Kidney epithelial cell (primary cell): ENCODE measurements around the gene ROCK2. TPM values are rescaled to one million over a fixed set of nuclear protein-coding genes. Genes with fewer than 3 reads are reported as not detected.

Source experiments
- DNase-seq: peaks from one replicate; pipeline ENCODE4 v3.0.0-alpha.2; 2010; ENCODE audit warnings: low read depth
- H3K27me3 ChIP-seq: 2 replicates; pipeline ENCODE4 v1.6.0; 2011; ENCODE audit warnings: low read length; ENCODE audit not compliant: control insufficient read depth, insufficient read depth
- H3K36me3 ChIP-seq: 2 replicates; pipeline ENCODE4 v1.5.1; 2011; ENCODE audit warnings: low read length; ENCODE audit not compliant: control insufficient read depth, insufficient read depth
- H3K4me3 ChIP-seq: 2 replicates; pipeline ENCODE4 v1.5.1; 2011; ENCODE audit warnings: low read depth, mild to moderate bottlenecking, control low read depth, low read length
- total RNA-seq: library from RNA; depleted of rRNA; stranded (reverse); fragments of >200 nt; gene quantifications from 2 replicates; pipeline ENCODE4 v1.2.3, GENCODE V29; 2015
- TF ChIP-seq, protein P1 (sequence below): IDR thresholded peaks from 2 replicates; pipeline ENCODE4 v1.5.1; 2011; ENCODE audit warnings: mild to moderate bottlenecking, moderate library complexity, low read length, control low read depth, inconsistent platforms; ENCODE audit not compliant: insufficient read depth, poor library complexity, severe bottlenecking

The ROCK2 gene
- total RNA-seq, 1 donor from 2014 or later, result 26.4 TPM

DNA sequence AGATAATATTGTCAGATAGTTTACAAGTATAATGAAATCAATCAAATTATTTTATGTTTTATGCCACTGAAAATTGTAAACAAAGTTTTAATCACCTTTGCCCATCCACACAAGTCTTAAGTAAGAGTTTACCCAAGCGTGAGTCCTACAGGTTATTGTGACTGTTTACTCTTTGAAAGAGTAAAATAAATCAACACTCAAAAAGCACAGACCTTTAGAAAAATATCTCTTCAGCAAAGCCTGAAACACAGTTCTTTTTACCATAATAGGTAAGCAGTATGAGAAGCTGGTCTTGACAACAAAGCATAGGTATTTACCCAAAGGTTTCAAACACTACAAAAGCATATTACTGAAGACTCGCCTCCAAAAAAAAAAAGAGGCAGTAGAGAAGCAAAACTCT, 3.7 kb downstream of the ROCK2 start:
- TF ChIP-seq, protein P1, sequence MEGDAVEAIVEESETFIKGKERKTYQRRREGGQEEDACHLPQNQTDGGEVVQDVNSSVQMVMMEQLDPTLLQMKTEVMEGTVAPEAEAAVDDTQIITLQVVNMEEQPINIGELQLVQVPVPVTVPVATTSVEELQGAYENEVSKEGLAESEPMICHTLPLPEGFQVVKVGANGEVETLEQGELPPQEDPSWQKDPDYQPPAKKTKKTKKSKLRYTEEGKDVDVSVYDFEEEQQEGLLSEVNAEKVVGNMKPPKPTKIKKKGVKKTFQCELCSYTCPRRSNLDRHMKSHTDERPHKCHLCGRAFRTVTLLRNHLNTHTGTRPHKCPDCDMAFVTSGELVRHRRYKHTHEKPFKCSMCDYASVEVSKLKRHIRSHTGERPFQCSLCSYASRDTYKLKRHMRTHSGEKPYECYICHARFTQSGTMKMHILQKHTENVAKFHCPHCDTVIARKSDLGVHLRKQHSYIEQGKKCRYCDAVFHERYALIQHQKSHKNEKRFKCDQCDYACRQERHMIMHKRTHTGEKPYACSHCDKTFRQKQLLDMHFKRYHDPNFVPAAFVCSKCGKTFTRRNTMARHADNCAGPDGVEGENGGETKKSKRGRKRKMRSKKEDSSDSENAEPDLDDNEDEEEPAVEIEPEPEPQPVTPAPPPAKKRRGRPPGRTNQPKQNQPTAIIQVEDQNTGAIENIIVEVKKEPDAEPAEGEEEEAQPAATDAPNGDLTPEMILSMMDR, result no peak
- H3K4me3 ChIP-seq, result no peak overlapping the region
- DNase-seq, result no peak
- H3K36me3 ChIP-seq, result no peaks in the 10 kb centered on the region
- H3K27me3 ChIP-seq, result no peaks in the 10 kb centered on the region

DNA sequence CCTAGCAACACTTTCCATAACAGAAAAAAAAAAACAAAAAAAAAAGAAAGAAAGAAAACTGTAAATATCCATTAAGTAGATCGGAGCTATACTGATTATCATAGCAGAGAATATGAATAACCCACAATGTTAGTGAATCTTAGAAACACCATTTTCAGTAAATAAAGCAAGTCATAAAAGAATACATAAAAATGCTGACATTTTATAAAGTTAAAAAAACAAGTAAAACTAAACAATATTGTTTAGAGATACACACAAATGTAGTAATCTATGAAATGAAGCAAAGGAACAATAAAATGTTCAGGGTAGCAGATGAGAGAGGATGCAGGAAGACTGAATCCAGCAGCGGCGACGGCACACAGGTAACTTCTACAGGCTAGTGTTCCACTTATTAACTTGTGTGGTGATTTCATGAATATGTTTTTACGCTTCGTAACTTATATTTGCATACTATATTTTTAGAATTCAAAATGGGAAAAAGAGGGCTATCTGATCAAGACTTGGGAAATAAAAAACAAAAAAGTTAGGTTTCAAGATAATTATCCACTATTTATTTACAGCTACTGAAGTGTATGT, 4.8 kb downstream of the ROCK2 start:
- Histone ChIP-seq H3K4me3 (no peak overlapping the region), H3K27me3 (no peaks in the 10 kb centered on the region)

DNA sequence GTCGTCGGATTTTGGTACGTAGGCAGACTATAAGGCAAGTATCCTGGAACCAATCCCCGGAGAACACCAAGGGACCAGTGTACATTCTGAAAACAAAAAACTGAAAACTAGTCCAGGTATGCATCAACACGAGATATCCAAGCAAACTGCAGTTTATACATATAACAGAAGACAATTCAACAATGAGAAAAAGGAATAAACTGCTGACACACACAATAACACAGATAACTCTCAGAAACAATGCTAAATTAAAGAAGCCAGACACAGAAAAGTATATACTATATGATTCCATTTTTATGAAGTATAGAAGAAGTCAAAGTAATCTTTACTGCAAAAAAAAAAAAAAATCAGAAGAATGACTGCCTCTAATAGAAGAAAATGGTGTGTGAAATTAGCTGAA, 5.9 kb downstream of the ROCK2 start:
- no peak for DNase-seq
- no peaks in the 10 kb centered on the region for H3K36me3 ChIP-seq
- no peak overlapping the region for H3K4me3 ChIP-seq
- no peaks in the 10 kb centered on the region for H3K27me3 ChIP-seq
- TF ChIP-seq, protein P1, result no peak

More for the DNA sequence above, 4.8 kb downstream of the ROCK2 start:
- H3K36me3 ChIP-seq, result no peaks in the 10 kb centered on the region
- TF ChIP-seq, protein P1, result no peak
- DNase-seq, result no peak

DNA sequence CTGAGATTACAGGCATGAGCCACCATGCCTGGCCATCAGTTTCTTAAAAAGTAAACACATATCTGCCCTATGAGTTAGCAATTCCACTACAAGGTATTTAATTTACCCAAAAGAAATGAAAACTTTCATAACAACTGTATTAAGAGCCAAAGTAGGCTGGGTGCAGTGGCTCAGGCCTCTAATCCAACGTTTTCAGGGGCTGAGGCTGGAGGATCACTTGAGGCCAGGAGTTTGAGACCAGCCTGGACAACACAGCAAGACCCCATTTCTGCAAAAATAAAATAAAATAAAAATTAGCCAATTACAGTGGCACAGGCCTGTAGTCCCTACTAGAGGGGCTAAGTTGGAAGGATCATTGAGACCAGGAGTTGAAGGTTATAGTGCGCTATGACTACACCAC, 6.5 kb downstream of the ROCK2 start:
- Histone ChIP-seq H3K4me3 (no peak overlapping the region), H3K36me3 (no peaks in the 10 kb centered on the region), H3K27me3 (no peaks in the 10 kb centered on the region)
- TF ChIP-seq, protein P1, result no peak
- no peak for DNase-seq

DNA sequence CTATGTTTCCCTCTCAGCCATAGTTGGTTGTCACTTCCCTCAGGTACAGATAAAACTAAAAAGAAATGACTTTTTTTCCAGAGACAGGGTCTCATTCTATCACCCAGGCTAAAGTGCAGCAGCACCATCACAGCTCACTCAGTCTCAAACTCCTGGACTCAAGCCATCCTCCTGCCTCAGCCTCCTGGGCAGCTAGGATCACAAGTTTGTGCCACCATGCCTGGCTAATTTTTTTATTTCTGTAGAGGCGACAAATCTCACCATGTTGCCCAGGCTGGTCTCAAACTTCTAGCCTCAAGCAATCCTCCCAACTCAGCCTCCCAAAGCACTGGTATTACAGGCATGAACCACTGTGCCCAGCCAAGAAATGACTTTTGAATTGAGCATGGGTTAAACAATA, 8.2 kb downstream of the ROCK2 start:
- H3K4me3 ChIP-seq, result no peak overlapping the region
- no peak for DNase-seq
- no peaks in the 10 kb centered on the region for H3K36me3 ChIP-seq
- TF ChIP-seq, protein P1, result no peak
- no peaks in the 10 kb centered on the region for H3K27me3 ChIP-seq
